ENCODE measurements around the gene CATSPERZ.

DNA sequence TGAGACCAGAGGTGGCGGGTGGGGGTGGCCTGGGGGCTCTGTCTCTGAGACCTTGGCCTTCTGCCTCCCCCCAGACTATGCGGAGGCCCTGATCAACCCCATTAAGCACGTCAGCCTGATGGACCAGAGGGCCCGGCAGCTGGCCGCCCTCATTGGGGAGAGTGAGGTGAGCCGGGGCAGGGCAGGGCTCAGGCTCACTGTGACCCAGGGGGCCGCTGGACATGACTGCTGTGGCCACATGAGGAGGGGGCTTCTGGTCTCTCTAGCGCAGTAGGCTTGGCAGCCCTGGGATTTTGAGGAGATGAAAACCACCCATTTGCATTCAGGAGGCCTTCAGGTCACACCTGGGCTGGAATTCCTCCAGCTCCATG, 36.2 kb upstream of the CATSPERZ start:
- TF ChIP-seq, protein P1, sequence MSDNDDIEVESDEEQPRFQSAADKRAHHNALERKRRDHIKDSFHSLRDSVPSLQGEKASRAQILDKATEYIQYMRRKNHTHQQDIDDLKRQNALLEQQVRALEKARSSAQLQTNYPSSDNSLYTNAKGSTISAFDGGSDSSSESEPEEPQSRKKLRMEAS (IDR thresholded peaks at IDR 0.05; ENCODE audit: low read depth, low read length), result no peak
- TF ChIP-seq CTCF (IDR thresholded peaks at IDR 0.05; ENCODE audit: low read depth, low read length), result no peak
- no peak for TF ChIP-seq MYC (IDR thresholded peaks at IDR 0.05; ENCODE audit: low read depth, low read length)
- no peak for TF ChIP-seq POLR2A (IDR thresholded peaks at IDR 0.05; ENCODE audit: extremely low read depth, insufficient read length)
